Activated naive CD8-positive, alpha-beta T cell (primary cell): ENCODE data around the gene ITGA4.

ENCODE experiments used
- H3K27ac Mint-ChIP-seq: one replicate; pipeline ENCODE4 v1.8.0; 2021; ENCODE audit warnings: mixed read lengths
- H3K27me3 Mint-ChIP-seq: one replicate; pipeline ENCODE4 v1.8.0; 2021; ENCODE audit warnings: mixed read lengths
- H3K36me3 Mint-ChIP-seq: one replicate; pipeline ENCODE4 v1.8.0; 2021; ENCODE audit warnings: mixed read lengths
- H3K4me1 Mint-ChIP-seq: one replicate; pipeline ENCODE4 v1.8.0; 2021; ENCODE audit warnings: low read depth, mixed read lengths
- H3K4me3 Mint-ChIP-seq: one replicate; pipeline ENCODE4 v1.8.0; 2021; ENCODE audit warnings: mild to moderate bottlenecking, mixed read lengths
- H3K9me3 Mint-ChIP-seq: one replicate; pipeline ENCODE4 v1.8.0; 2021; ENCODE audit warnings: low read depth, mixed read lengths

The ITGA4 gene

GRCh38 chr2:181516992-181517391 lies 59.8 kb downstream of the ITGA4 start:
- Mint-ChIP-seq H3K4me1 (peaks cover 59% of the 10 kb centered on the region), H3K36me3 (peaks cover 36% of the 10 kb centered on the region), H3K4me3 (no peak overlapping the region), H3K27ac (peak overlapping the region; percentile 59), H3K27me3 (no peaks in the 10 kb centered on the region), H3K9me3 (no peaks in the 10 kb centered on the region)

- peaks cover 29% of the 10 kb centered on the region for H3K36me3 Mint-ChIP-seq
- no peak overlapping the region for H3K4me3 Mint-ChIP-seq
- H3K27ac Mint-ChIP-seq: peak overlapping the region; percentile 68
- H3K27me3 Mint-ChIP-seq: no peaks in the 10 kb centered on the region
- peaks cover 52% of the 10 kb centered on the region for H3K4me1 Mint-ChIP-seq
- no peaks in the 10 kb centered on the region for H3K9me3 Mint-ChIP-seq
These were observed 60.6 kb downstream of the ITGA4 start for GRCh38 chr2:181517685-181518301.

GRCh38 chr2:181520253-181520652 lies 63.1 kb downstream of the ITGA4 start:
- peaks cover 15% of the 10 kb centered on the region for H3K36me3 Mint-ChIP-seq
- H3K4me3 Mint-ChIP-seq: no peak overlapping the region
- no peaks in the 10 kb centered on the region for H3K27me3 Mint-ChIP-seq
- no peaks in the 10 kb centered on the region for H3K9me3 Mint-ChIP-seq
- H3K27ac Mint-ChIP-seq: no peak overlapping the region
- peaks cover 30% of the 10 kb centered on the region for H3K4me1 Mint-ChIP-seq

- no peak overlapping the region for H3K4me3 Mint-ChIP-seq
- H3K36me3 Mint-ChIP-seq: peaks cover 13% of the 10 kb centered on the region
- no peaks in the 10 kb centered on the region for H3K27me3 Mint-ChIP-seq
- H3K9me3 Mint-ChIP-seq: no peaks in the 10 kb centered on the region
- H3K27ac Mint-ChIP-seq: no peak overlapping the region
- H3K4me1 Mint-ChIP-seq: no peaks in the 10 kb centered on the region
These were observed 66.6 kb downstream of the ITGA4 start for GRCh38 chr2:181523756-181524155.

GRCh38 chr2:181526014-181526413 lies 68.8 kb downstream of the ITGA4 start:
- H3K27me3 Mint-ChIP-seq: no peaks in the 10 kb centered on the region

GRCh38 chr2:181527058-181527457 lies 69.9 kb downstream of the ITGA4 start:
- Mint-ChIP-seq H3K4me3 (no peak overlapping the region), H3K27ac (no peak overlapping the region), H3K4me1 (no peaks in the 10 kb centered on the region), H3K9me3 (no peaks in the 10 kb centered on the region), H3K36me3 (peaks cover 15% of the 10 kb centered on the region), H3K27me3 (no peaks in the 10 kb centered on the region)

More at GRCh38 chr2:181526014-181526413, 68.8 kb downstream of the ITGA4 start:
- Mint-ChIP-seq H3K36me3 (peaks cover 15% of the 10 kb centered on the region), H3K4me1 (no peaks in the 10 kb centered on the region), H3K4me3 (no peak overlapping the region), H3K27ac (peak overlapping the region; percentile 46), H3K9me3 (no peaks in the 10 kb centered on the region)

GRCh38 chr2:181528441-181528840 lies 71.3 kb downstream of the ITGA4 start:
- Mint-ChIP-seq H3K27ac (no peak overlapping the region), H3K4me3 (no peak overlapping the region), H3K9me3 (no peaks in the 10 kb centered on the region), H3K36me3 (peaks cover 15% of the 10 kb centered on the region), H3K4me1 (no peaks in the 10 kb centered on the region), H3K27me3 (no peaks in the 10 kb centered on the region)

- Mint-ChIP-seq H3K4me3 (no peak overlapping the region), H3K9me3 (no peaks in the 10 kb centered on the region), H3K27me3 (no peaks in the 10 kb centered on the region), H3K27ac (no peak overlapping the region), H3K36me3 (peaks cover 50% of the 10 kb centered on the region), H3K4me1 (no peaks in the 10 kb centered on the region)
These were observed 79.5 kb downstream of the ITGA4 start for GRCh38 chr2:181536730-181537129.

GRCh38 chr2:181540421-181540820 lies 83.2 kb downstream of the ITGA4 start:
- Mint-ChIP-seq H3K36me3 (peaks cover 39% of the 10 kb centered on the region), H3K27me3 (no peaks in the 10 kb centered on the region), H3K9me3 (no peaks in the 10 kb centered on the region), H3K27ac (no peak overlapping the region), H3K4me3 (no peak overlapping the region), H3K4me1 (no peaks in the 10 kb centered on the region)

- Mint-ChIP-seq H3K27me3 (no peaks in the 10 kb centered on the region), H3K27ac (no peak overlapping the region), H3K36me3 (peaks cover 34% of the 10 kb centered on the region), H3K4me1 (peaks cover 2% of the 10 kb centered on the region), H3K9me3 (peaks cover 4% of the 10 kb centered on the region), H3K4me3 (no peak overlapping the region)
These were observed 85.0 kb downstream of the ITGA4 start for GRCh38 chr2:181542170-181542569.

- peaks cover 2% of the 10 kb centered on the region for H3K4me1 Mint-ChIP-seq
- H3K4me3 Mint-ChIP-seq: no peak overlapping the region
- no peaks in the 10 kb centered on the region for H3K27me3 Mint-ChIP-seq
- H3K9me3 Mint-ChIP-seq: peaks cover 4% of the 10 kb centered on the region
- peaks cover 6% of the 10 kb centered on the region for H3K36me3 Mint-ChIP-seq
- no peak overlapping the region for H3K27ac Mint-ChIP-seq
These were observed 88.9 kb downstream of the ITGA4 start for GRCh38 chr2:181546086-181546485.

GRCh38 chr2:181552808-181553207 lies 95.6 kb downstream of the ITGA4 start:
- Mint-ChIP-seq H3K27ac (no peak overlapping the region), H3K4me3 (no peak overlapping the region), H3K27me3 (no peaks in the 10 kb centered on the region), H3K9me3 (no peaks in the 10 kb centered on the region), H3K36me3 (peaks cover 5% of the 10 kb centered on the region), H3K4me1 (no peaks in the 10 kb centered on the region)

GRCh38 chr2:181553244-181553643 lies 96.1 kb downstream of the ITGA4 start:
- no peaks in the 10 kb centered on the region for H3K27me3 Mint-ChIP-seq
- no peaks in the 10 kb centered on the region for H3K9me3 Mint-ChIP-seq
- H3K4me3 Mint-ChIP-seq: no peak overlapping the region
- H3K36me3 Mint-ChIP-seq: peaks cover 3% of the 10 kb centered on the region
- no peak overlapping the region for H3K27ac Mint-ChIP-seq
- H3K4me1 Mint-ChIP-seq: no peaks in the 10 kb centered on the region

GRCh38 chr2:181554061-181554830 lies 97.1 kb downstream of the ITGA4 start:
- H3K36me3 Mint-ChIP-seq: peaks cover 3% of the 10 kb centered on the region
- H3K27ac Mint-ChIP-seq: no peak overlapping the region
- no peaks in the 10 kb centered on the region for H3K27me3 Mint-ChIP-seq
- H3K4me3 Mint-ChIP-seq: no peak overlapping the region
- no peaks in the 10 kb centered on the region for H3K9me3 Mint-ChIP-seq
- H3K4me1 Mint-ChIP-seq: no peaks in the 10 kb centered on the region

- H3K27me3 Mint-ChIP-seq: no peaks in the 10 kb centered on the region
- H3K9me3 Mint-ChIP-seq: no peaks in the 10 kb centered on the region
- H3K36me3 Mint-ChIP-seq: peaks cover 3% of the 10 kb centered on the region
- H3K4me1 Mint-ChIP-seq: no peaks in the 10 kb centered on the region
- H3K4me3 Mint-ChIP-seq: no peak overlapping the region
- no peak overlapping the region for H3K27ac Mint-ChIP-seq
These were observed 101.2 kb downstream of the ITGA4 start for GRCh38 chr2:181558371-181558770.
